Karpas-422 (cell line): ENCODE data around the gene COL1A1. TPM values are rescaled to one million over a fixed set of nuclear protein-coding genes. Genes with fewer than 3 reads are reported as not detected.

ENCODE experiments used
- DNase-seq: peaks from one replicate; pipeline ENCODE4 v3.0.0-alpha.2; 2015
- H2AFZ ChIP-seq: fragments of 200-600 bp; sonication (generic); 2 replicates; pipeline ENCODE4 v1.6.1; 2014; ENCODE audit warnings: antibody characterized with exemption, low read length, mixed read lengths
- H3K27ac ChIP-seq: fragments of 200-600 bp; sonication (generic); 2 replicates; pipeline ENCODE4 v1.5.1; 2014; ENCODE audit warnings: mild to moderate bottlenecking, low read length, moderate library complexity
- H3K27me3 ChIP-seq: fragments of 200-600 bp; sonication (generic); 2 replicates; pipeline ENCODE4 v1.6.1; 2014; ENCODE audit warnings: low read length, mixed read lengths
- H3K36me3 ChIP-seq: fragments of 200-600 bp; sonication (generic); 2 replicates; pipeline ENCODE4 v1.6.1; 2014; ENCODE audit warnings: low read length, mixed read lengths; ENCODE audit not compliant: insufficient read depth
- H3K4me1 ChIP-seq: fragments of 200-600 bp; sonication (generic); 2 replicates; pipeline ENCODE4 v1.6.1; 2014; ENCODE audit warnings: mild to moderate bottlenecking, low read length, mixed read lengths
- H3K4me2 ChIP-seq: fragments of 200-600 bp; sonication (generic); 2 replicates; pipeline ENCODE4 v1.6.1; 2014; ENCODE audit warnings: low read length, low read depth, mild to moderate bottlenecking; ENCODE audit not compliant: poor library complexity, severe bottlenecking
- H3K4me3 ChIP-seq: fragments of 200-600 bp; sonication (generic); 2 replicates; pipeline ENCODE4 v1.5.1; 2014; ENCODE audit warnings: mild to moderate bottlenecking, antibody characterized with exemption, low read length, mixed read lengths
- H3K79me2 ChIP-seq: fragments of 200-600 bp; sonication (generic); 2 replicates; pipeline ENCODE4 v1.6.1; 2014; ENCODE audit warnings: mild to moderate bottlenecking, low read length, mixed read lengths
- H3K9ac ChIP-seq: fragments of 200-600 bp; sonication (generic); 2 replicates; pipeline ENCODE4 v1.6.0; 2014; ENCODE audit warnings: low read length
- H3K9me2 ChIP-seq: fragments of 200-600 bp; sonication (generic), shearing (Covaris generic); replicated peaks from 2 replicates; pipeline ENCODE4 v1.6.0; 2014; ENCODE audit warnings: mild to moderate bottlenecking, low read length, moderate library complexity; ENCODE audit not compliant: insufficient read depth
- H3K9me3 ChIP-seq: fragments of 300-700, 200-600 bp; sonication (generic); 2 replicates; pipeline ENCODE4 v1.6.1; 2014; ENCODE audit warnings: low read length, mixed read lengths
- H4K20me1 ChIP-seq: fragments of 200-600 bp; sonication (generic); 2 replicates; pipeline ENCODE4 v1.6.1; 2014; ENCODE audit warnings: mild to moderate bottlenecking, antibody characterized with exemption, low read length, low read depth; ENCODE audit not compliant: insufficient read depth
- total RNA-seq: library from RNA; depleted of rRNA; stranded (reverse); fragments of >200 nt; shearing (Covaris generic); gene quantifications from 2 replicates; pipeline ENCODE4 v1.2.3, GENCODE V29; 2014; ENCODE audit warnings: low replicate concordance

Gene COL1A1
- total RNA-seq, 1 experiment from 2014 or later = not detected

- no peak overlapping the region for H3K9ac ChIP-seq
- H3K9me2 ChIP-seq = no peaks in the 10 kb centered on the region
- no peak overlapping the region for H3K4me3 ChIP-seq
- H3K4me1 ChIP-seq = peaks cover 35% of the 10 kb centered on the region
- H2AFZ ChIP-seq = no peak overlapping the region
- H3K27me3 ChIP-seq = no peaks in the 10 kb centered on the region
- H4K20me1 ChIP-seq = no peaks in the 10 kb centered on the region; the same call in 1 of the 2 replicates
- no peak for DNase-seq
- no peak overlapping the region for H3K4me2 ChIP-seq
- H3K9me3 ChIP-seq = no peaks in the 10 kb centered on the region
- no peaks in the 10 kb centered on the region for H3K79me2 ChIP-seq
- H3K36me3 ChIP-seq = no peaks in the 10 kb centered on the region
- no peak overlapping the region for H3K27ac ChIP-seq
Measured at GRCh38 chr17:50165466-50165865, 36.0 kb downstream of the COL1A1 start.

GRCh38 chr17:50165066-50165465, 36.4 kb downstream of the COL1A1 start:
- no peaks in the 10 kb centered on the region for H3K36me3 ChIP-seq
- H3K9me3 ChIP-seq = no peaks in the 10 kb centered on the region

GRCh38 chr17:50164697-50164988, 36.8 kb downstream of the COL1A1 start:
- Histone ChIP-seq H3K36me3 (no peaks in the 10 kb centered on the region), H3K4me3 (no peak overlapping the region), H2AFZ (no peak overlapping the region), H3K9me3 (no peaks in the 10 kb centered on the region), H3K27me3 (no peaks in the 10 kb centered on the region), H3K4me1 (peaks cover 35% of the 10 kb centered on the region), H3K9ac (no peak overlapping the region), H3K27ac (no peak overlapping the region), H4K20me1 (no peaks in the 10 kb centered on the region; the same call in 1 of the 2 replicates), H3K4me2 (no peak overlapping the region), H3K9me2 (no peaks in the 10 kb centered on the region), H3K79me2 (no peaks in the 10 kb centered on the region)
- no peak for DNase-seq

More at GRCh38 chr17:50165066-50165465, 36.4 kb downstream of the COL1A1 start:
- Histone ChIP-seq H3K4me2 (no peak overlapping the region), H3K4me3 (no peak overlapping the region), H3K79me2 (no peaks in the 10 kb centered on the region), H3K27me3 (no peaks in the 10 kb centered on the region), H2AFZ (no peak overlapping the region), H3K9me2 (no peaks in the 10 kb centered on the region), H3K27ac (no peak overlapping the region), H3K9ac (no peak overlapping the region), H3K4me1 (peaks cover 35% of the 10 kb centered on the region), H4K20me1 (no peaks in the 10 kb centered on the region; the same call in 1 of the 2 replicates)
- no peak for DNase-seq

GRCh38 chr17:50163843-50164696, 37.4 kb downstream of the COL1A1 start:
- Histone ChIP-seq H4K20me1 (no peaks in the 10 kb centered on the region; the same call in 1 of the 2 replicates), H3K27ac (no peak overlapping the region), H3K79me2 (no peaks in the 10 kb centered on the region), H3K36me3 (no peaks in the 10 kb centered on the region), H3K4me1 (peaks cover 35% of the 10 kb centered on the region), H3K27me3 (no peaks in the 10 kb centered on the region), H2AFZ (no peak overlapping the region), H3K9me3 (no peaks in the 10 kb centered on the region), H3K4me2 (no peak overlapping the region), H3K9ac (no peak overlapping the region), H3K4me3 (no peak overlapping the region), H3K9me2 (no peaks in the 10 kb centered on the region)
- no peak for DNase-seq

- no peak overlapping the region for H2AFZ ChIP-seq
- no peak overlapping the region for H3K4me3 ChIP-seq
- H3K27ac ChIP-seq = no peak overlapping the region
- H4K20me1 ChIP-seq = no peaks in the 10 kb centered on the region
- no peak overlapping the region for H3K4me2 ChIP-seq
- no peaks in the 10 kb centered on the region for H3K79me2 ChIP-seq
- H3K4me1 ChIP-seq = peaks cover 27% of the 10 kb centered on the region
- H3K9me3 ChIP-seq = no peaks in the 10 kb centered on the region
- H3K9ac ChIP-seq = no peak overlapping the region
- H3K9me2 ChIP-seq = no peaks in the 10 kb centered on the region
- H3K27me3 ChIP-seq = no peaks in the 10 kb centered on the region
- H3K36me3 ChIP-seq = no peaks in the 10 kb centered on the region
- DNase-seq = no peak
Measured at GRCh38 chr17:50162466-50163254, 38.8 kb downstream of the COL1A1 start.

GRCh38 chr17:50161911-50162288, 39.5 kb downstream of the COL1A1 start:
- H3K79me2 ChIP-seq = no peaks in the 10 kb centered on the region
- no peak for DNase-seq
- no peaks in the 10 kb centered on the region for H3K36me3 ChIP-seq
- no peak overlapping the region for H3K27ac ChIP-seq
- peak overlapping the region; percentile 64; the same call in 1 of the 2 replicates for H3K4me3 ChIP-seq
- no peaks in the 10 kb centered on the region for H3K9me2 ChIP-seq
- no peaks in the 10 kb centered on the region for H4K20me1 ChIP-seq
- peaks cover 21% of the 10 kb centered on the region for H3K4me1 ChIP-seq
- H2AFZ ChIP-seq = 0 out of 2 replicates have a peak overlapping the region, but pooled peaks have one; percentile 16
- peak overlapping the region; percentile 42 for H3K9ac ChIP-seq
- H3K27me3 ChIP-seq = no peaks in the 10 kb centered on the region
- peak overlapping the region; percentile 72 for H3K4me2 ChIP-seq
- no peaks in the 10 kb centered on the region for H3K9me3 ChIP-seq

- Histone ChIP-seq H3K36me3 (no peaks in the 10 kb centered on the region), H3K9ac (peak overlapping the region; percentile 68), H3K79me2 (no peaks in the 10 kb centered on the region), H2AFZ (peak overlapping the region; percentile 84), H3K9me3 (no peaks in the 10 kb centered on the region), H3K9me2 (no peaks in the 10 kb centered on the region), H3K27ac (no peak overlapping the region), H3K4me1 (peaks cover 21% of the 10 kb centered on the region), H3K4me2 (peak overlapping the region; percentile 72), H3K27me3 (no peaks in the 10 kb centered on the region), H4K20me1 (no peaks in the 10 kb centered on the region), H3K4me3 (peak overlapping the region; percentile 64)
- DNase-seq = peak; percentile 96
Measured at GRCh38 chr17:50161023-50161910, 40.2 kb downstream of the COL1A1 start.
